AG04450 (cell line): ENCODE data around the gene TCERG1L. TPM values are rescaled to one million over a fixed set of nuclear protein-coding genes. Genes with fewer than 3 reads are reported as not detected.

Experiments used
- CTCF ChIA-PET: fragments of 300-600, 350-600 bp; formaldehyde crosslinking; extraction: SDS; loops from one replicate; lab custom pipeline; 2022; ENCODE audit warnings: antibody characterized with exemption, inconsistent platforms; lab: Charles Lee
- POLR2A ChIA-PET: fragments of 350-600 bp; formaldehyde crosslinking; extraction: SDS; loops from one replicate; lab custom pipeline; 2021; ENCODE audit warnings: antibody characterized with exemption, inconsistent platforms; lab: Yijun Ruan, JAX
- DNase-seq: peaks from one replicate; pipeline ENCODE4 v3.0.0-alpha.2; 2011; ENCODE audit warnings: low read depth, low spot score
- H3K27ac ChIP-seq: one replicate; pipeline ENCODE4 v1.5.1; 2012; ENCODE audit warnings: low read depth, low read length, control low read depth
- H3K27me3 ChIP-seq: one replicate; pipeline ENCODE4 v1.6.0; 2012; ENCODE audit warnings: low read length; ENCODE audit not compliant: control insufficient read depth, insufficient read depth
- H3K4me3 ChIP-seq: 2 replicates; pipeline ENCODE4 v1.5.1; 2011; ENCODE audit warnings: mild to moderate bottlenecking, low read depth, low read length, control low read depth
- H3K9me3 ChIP-seq: 2 replicates; pipeline ENCODE4 v1.5.1; 2012; ENCODE audit warnings: low read length; ENCODE audit not compliant: control insufficient read depth, insufficient read depth
- CTCF ChIP-seq: IDR thresholded peaks from 2 replicates; pipeline ENCODE4 v1.5.1; 2011; ENCODE audit warnings: low read depth, low read length, control low read depth, inconsistent platforms
- polyA plus RNA-seq: library from polyadenylated mRNA; depleted of rRNA; stranded (reverse); fragments of >200 nt; gene quantifications from 2 replicates; pipeline ENCODE4 v1.2.3, GENCODE V29; 2011

TCERG1L gene
- polyA plus RNA-seq, 1 experiment, result not detected

- Histone ChIP-seq H3K9me3 (peaks cover 81% of the 10 kb centered on the region), H3K27me3 (no peaks in the 10 kb centered on the region), H3K27ac (no peak overlapping the region), H3K4me3 (no peak overlapping the region)
- DNase-seq, result no peak
- ChIA-PET CTCF (no interaction called here), POLR2A (no interaction called here)
- TF ChIP-seq CTCF, result no peak
These were observed 34.2 kb upstream of the TCERG1L start for GRCh38 chr10:131345691-131346090.

- no peak for DNase-seq
- Histone ChIP-seq H3K27ac (no peak overlapping the region), H3K9me3 (peaks cover 71% of the 10 kb centered on the region), H3K27me3 (no peaks in the 10 kb centered on the region), H3K4me3 (no peak overlapping the region)
- no peak for TF ChIP-seq CTCF
- ChIA-PET POLR2A (no interaction called here), CTCF (no interaction called here)
These were observed 33.2 kb upstream of the TCERG1L start for GRCh38 chr10:131344747-131345146.

GRCh38 chr10:131337741-131338140, 26.2 kb upstream of the TCERG1L start:
- peaks cover 32% of the 10 kb centered on the region for H3K9me3 ChIP-seq
- TF ChIP-seq CTCF, result no peak
- ChIA-PET POLR2A (no interaction called here), CTCF (no interaction called here)
- H3K27ac ChIP-seq, result no peak overlapping the region
- H3K27me3 ChIP-seq, result no peaks in the 10 kb centered on the region
- H3K4me3 ChIP-seq, result no peak overlapping the region
- DNase-seq, result no peak

GRCh38 chr10:131332821-131333220, 21.3 kb upstream of the TCERG1L start:
- no peak for DNase-seq
- H3K27ac ChIP-seq, result no peak overlapping the region
- no peak overlapping the region for H3K4me3 ChIP-seq
- ChIA-PET POLR2A (no interaction called here), CTCF (no interaction called here)
- TF ChIP-seq CTCF, result no peak
- H3K27me3 ChIP-seq, result no peaks in the 10 kb centered on the region
- peaks cover 21% of the 10 kb centered on the region for H3K9me3 ChIP-seq

- Histone ChIP-seq H3K27ac (no peak overlapping the region), H3K27me3 (no peaks in the 10 kb centered on the region), H3K9me3 (peaks cover 48% of the 10 kb centered on the region), H3K4me3 (no peak overlapping the region)
- TF ChIP-seq CTCF, result no peak
- POLR2A ChIA-PET, result no interaction called here
- DNase-seq, result no peak
- CTCF ChIA-PET, result no interaction called here
These were observed 12.4 kb upstream of the TCERG1L start for GRCh38 chr10:131323880-131324279.
